Measurements from ENCODE around the gene PPP2R5C.

PPP2R5C gene

DNA sequence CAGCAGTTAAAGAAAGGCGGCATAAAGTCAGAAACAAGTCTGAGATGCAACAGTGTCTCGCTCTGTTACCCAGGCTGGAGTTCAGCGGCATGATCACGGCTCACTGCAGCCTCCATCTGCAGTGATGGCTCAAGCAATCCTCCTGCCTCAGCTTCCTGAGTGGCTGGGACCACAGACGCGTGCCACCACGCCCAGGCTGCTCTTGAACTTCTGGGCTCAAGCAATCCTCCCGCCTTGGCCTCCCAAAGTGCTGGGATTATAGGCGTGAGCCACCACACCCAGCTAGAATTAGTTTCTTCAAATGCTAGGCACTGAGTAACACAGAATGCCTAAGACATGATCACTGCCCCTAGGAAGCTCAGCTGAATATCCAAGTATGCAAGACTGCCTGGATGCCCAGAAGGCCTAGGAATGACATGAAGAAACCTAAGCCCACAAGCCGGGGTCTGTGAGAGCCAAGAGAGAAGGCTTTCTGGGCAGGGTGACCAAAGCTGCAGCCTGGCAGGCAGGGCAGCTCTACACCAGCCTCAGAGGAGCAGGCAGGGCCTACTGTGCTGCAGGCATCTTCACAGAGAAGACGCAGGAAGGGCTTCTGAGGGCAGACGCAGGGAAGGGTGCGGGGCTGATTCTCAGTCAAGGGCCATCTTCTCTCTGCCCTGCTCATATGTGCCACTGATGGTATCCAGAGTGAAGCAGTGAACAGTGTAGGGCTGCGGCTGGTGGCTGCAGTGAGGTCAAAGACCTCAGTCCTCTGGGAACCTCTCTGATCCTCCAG is 4.3 kb upstream of the PPP2R5C start:
- DNase-seq, result no peak

DNA sequence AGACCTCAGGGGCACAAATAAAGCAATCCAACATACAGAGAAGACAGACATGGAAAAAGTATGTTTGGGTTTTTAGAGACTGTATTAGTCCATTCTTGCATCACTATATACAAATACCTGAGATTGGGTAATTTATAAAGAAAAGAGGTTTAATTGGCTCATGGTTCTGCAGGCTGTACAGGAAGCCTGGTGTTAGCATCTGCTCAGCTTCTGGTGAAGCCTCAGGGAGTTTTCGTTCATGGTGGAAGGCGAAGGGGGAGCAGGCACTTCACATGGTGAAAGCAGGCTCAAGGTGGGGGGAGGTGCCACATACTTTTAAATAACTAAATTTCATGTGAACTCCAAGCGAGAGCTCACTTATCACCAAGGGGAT is 3.7 kb upstream of the PPP2R5C start:
- DNase-seq, result no peak

DNA sequence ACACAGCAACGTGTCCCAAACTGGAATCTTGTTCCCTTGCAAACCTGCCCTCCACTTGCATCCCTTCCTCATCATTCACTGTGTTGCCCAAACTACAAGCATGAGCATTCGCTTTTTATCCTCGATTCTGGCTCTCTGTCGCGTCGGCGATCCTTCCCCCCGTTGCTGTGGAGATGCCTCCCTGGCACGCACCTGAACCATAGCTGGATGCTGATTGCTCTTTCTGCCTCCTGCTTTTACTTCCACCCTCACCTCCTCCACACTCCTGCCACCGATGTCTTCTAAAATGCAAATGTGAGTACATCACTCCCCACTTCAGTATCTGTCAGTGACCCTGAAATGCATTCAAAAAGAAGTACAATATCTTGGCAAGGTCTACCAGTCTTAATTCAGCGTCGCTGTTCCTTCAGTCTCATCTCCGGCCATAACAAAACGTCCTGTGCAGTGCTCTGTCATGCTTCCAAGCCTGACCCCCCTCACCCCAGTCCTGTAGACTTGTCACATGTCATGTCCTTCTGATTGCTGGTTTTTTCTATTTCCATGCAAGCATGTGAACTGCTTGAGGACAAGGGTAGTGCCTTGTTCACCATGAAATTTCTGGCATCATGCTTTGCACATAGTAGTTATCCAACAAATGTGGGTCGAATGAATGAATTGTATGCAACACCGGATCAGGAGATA is 2.5 kb upstream of the PPP2R5C start:
- no peak for DNase-seq

DNA sequence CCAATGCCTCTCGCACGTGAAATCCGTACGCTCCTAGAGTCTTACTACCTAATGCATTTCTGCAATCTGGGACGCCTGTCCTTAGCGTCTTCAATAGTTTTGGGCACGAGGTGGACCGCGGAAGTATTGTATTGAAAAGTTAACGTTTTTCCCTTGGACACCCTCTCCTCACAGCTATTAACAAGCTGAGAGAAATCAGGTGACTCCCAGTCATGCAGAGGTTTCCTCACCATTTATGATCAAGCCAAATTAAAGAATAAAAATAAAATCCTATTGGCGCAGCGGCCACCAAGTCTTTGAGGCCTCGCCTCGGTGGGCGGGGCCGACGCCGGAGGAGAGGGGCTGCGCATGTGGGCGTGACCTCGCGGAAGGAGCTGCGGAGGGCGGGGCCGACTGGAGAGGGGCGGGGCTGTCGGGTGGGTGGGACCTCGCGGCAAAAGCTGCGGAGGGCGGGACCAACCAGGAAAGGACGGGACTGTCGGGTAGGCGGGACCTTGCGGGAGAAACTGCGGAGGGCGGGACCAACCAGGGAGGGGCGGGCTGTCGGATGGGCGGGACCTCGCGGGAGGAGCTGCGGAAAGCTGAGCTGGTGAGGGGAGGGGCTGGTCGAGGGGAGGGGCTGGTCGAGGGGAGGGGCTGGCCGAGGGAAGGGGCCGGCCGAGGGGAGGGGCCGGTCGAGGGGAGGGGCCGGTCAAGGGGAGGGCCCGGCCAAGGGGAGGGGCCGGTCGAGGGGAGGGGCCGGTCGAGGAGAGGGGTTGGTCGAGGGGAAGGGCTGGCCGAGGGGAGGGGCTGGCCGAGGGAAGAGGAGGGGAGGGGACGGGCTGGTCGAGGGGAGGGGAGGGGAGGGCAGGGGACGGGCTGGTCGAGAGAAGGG is 1.1 kb upstream of the PPP2R5C start:
- DNase-seq, result peak; percentile 96 to 99 (median 97)

DNA sequence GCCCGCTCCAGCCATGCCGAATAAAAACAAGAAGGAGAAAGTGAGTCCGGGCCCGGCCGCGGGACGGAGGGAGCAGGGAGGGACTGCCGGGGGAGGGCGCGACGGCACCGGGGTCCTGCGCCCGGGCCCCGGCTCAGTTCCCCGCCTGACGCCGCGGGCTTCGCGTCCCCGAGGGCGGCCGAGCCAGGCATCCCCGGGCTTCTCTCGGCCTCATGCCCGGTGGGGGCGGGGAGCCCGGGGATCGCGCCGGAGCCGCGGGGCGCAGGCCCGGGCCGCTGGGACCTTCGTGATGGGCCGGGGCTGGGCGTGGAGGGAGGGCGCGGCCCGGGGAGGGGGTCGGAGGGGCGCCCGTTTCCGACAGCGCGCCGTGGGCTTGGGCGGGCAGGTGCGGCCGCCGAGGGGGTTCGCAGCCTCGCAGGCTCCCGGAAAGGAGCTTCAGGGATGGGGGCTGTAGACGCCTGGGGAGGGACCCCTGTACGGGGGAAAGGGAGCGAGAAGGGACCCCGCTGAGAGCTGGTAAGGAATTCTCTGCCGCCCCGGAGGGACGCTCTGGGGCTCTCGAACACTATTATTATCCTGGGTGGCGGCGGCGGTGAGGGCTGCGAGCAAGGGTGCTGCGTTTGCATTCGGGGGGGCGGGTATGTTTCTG is 496 bp downstream of the PPP2R5C start:
- DNase-seq, result peak; percentile 28 to 67 (median 56)

DNA sequence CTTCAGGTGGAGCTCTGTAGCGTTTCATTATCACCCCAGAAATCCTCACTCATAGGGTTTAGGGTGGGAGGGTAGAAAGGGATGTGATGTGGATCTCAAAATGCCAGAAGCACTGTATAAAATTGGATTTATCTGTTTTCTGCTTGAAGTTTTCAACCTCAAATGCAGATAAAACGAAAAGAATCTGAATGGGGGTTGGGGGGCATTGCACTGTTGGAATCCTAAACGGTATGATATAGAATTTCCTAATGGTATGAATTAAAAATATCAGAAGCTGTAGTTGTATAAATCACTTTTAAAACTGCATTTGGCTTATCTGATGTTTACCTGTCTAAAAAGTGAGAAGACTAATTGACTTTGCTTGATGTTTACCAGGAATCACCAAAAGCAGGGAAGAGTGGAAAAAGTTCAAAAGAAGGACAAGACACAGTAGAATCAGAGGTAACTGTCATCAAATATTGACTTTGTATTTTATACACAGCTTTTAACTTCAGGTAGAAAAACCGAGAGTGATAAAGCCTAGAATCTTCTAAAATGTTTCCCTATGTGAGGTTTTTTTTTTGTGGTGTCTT is 1.1 kb downstream of the PPP2R5C start:
- no peak for DNase-seq

DNA sequence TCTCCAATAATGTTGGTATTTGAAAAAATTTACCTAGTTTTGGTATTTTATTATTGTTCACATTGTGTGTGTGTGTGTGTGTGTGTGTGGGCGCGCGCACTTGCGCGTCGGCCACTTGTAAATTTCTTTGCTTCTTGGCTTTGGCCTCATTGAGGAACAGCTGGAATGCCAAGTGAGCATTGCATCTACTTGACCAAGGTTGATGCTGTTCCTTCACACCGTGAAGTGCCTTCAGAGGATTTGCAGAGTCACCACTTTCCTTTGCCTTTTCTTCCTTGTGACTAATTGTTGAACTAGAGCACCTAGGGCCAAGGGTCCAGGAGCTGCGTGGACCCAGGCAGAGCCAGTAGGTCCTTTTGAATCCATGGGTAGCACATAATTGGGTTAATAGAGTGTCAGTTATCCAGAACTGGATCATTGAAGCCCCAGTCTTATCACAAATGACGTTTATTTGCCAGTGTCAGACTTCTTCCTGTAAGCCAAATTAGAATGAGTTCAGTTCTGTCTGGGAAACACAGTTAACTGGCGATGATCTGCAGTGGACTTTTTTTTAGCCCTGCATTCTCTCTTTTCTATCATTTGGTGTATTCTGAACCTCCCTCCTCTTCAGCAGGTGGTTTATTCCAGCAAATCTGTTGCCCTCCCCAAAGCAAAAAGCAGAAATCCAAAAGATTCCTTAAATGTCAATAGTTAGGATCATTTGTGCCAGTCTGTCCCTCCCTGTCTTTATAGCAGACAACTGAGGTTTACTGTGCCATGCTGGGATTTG is 2.6 kb downstream of the PPP2R5C start:
- no peak for DNase-seq

DNA sequence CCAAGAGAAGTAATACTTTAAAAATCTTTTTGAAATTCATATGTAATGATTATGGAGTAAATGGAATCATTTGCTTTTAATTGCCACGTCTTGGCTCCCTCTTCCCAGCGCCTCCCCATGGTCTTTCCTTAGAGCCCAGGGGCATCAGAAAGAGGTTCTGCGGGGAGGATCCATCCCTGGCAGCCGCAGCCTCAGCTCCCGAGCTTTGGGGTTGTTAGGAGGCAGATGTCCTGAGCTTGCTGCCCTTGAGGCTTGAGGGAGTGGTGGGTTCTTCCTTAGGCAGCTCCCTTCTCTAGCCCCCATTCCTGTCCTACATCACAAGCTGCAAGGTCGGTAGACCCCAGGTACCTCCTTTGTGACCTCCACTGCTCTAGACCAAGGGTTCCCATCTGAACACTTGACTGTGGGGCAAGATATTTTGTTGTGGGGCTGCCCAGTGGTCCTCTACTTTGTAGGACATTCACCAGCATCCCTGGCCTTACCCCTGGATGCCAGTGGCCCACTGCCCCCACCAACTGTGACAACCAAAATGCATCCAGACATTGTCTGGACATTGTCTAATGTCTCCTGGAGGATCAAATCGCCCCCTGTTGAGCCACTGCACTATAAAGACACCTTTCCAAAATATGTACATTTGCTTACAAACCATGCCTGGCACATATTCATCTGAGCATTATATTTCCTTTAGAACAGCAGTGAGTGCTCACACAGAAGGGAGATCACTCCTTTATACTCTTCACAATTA is 6.3 kb downstream of the PPP2R5C start:
- DNase-seq, result no peak

DNA sequence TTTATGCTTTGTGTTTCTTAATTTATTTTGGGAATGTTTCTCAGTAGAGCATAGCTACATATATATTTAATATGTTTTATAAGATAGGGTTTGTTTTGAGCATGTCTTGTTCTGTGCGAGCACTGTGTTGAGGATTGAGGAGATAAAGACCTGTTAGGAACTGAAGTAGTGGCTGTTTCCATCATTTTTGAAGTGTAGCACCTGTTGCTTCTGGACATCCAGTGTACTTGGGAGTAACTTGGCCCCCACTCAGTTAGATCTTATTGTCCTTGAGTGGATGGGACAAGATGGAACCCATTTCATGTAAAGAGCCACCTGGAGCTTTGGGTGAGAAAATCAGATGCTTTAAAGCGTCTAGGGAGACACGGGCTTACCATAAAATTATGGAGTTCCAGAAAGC is 8.7 kb downstream of the PPP2R5C start:
- no peak for DNase-seq

DNA sequence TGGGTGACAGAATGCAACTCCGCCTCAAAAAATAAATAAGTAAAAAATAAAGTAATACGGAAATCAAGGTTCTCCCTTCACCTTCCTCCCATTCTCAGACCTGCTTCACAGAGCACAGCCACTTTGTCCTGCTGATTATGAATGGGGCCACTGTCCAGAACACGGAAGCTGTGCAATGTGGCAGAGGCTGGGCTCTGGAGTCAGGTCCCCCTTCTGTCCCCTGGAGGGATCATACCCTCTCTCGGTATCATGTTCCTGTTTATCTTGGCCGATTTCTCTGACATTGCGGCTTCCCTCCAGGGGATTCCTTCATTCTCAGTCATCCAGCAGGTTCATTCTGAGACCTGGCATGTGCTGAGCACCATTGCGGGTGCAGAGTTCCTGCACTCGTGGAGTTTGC is 11.3 kb downstream of the PPP2R5C start:
- no peak for DNase-seq

DNA sequence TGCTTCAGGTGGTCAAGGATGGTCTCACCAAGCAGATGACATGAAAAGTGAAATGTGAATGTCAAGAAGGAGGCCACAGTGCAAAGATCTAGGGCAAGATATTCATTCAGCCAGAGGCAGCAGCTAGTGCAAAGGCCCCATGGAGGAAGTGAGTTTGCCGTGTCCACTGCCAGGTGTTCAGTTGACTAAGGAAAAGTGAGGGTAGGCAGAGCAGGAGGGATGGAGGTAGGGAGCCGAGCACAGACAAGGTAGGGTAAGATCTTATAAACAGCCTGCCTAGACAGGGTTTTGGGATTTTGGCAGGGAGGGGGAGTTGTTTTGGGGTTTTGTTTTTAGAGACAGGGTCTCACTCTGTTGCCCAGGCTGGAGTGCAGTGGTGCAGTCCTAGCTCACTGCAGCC is 11.9 kb downstream of the PPP2R5C start:
- DNase-seq, result no peak

DNA sequence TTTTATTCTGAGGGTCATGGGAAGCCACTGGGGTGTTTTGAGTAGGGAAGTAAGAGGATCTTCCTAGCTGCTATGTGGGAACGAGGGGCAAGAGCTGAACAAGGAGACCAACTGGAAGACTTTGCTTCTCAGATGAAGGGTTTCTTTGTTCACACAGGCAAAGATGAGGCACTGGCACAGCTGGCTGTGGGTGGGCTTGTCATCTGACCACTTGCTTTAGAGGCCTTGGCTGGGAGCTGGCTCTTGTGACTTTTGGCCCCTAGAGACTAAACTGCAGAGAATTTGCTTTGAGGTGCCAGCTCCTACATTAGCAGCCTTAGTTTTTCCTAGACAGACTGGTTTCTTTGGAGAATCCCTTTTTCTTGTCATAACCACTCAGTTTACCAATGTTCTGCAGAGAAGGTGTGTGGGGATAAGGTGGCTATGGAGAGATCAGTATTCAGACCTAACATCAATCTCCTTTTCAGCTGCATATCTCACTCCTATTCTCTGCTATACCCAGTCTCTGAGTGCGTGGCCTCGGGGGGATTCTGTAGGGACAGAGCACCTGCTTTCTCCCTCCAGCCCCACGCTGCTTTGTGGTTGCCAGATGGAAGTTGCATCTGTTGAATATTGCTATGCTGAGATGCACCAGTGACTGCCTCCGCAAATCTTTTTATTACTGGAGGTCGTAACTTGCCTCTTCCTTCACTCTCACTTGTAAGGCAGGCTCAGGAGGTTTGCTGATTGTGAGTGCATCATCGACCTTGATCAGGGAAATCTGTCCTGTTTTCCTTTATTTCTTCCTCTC is 12.7 kb downstream of the PPP2R5C start:
- no peak for DNase-seq

DNA sequence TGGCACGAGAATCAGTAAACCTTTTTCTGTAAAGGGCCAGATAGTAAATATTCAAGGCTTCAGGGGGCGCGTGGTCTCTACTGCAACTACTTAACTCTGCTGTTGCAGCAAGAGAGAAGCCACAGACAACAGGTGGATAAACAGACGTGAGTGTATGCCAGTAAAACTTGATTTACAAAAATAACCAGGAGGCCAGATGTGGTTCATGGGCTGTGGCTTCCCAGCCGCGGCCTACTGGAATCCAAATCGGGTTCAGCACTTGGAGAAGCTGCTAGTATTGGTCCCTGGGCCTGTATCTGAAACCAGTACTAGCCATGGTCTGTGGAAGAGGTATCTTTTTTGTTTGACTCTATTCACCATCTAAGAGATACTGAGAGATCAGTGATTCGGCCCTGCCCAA is 13.3 kb downstream of the PPP2R5C start:
- DNase-seq, result no peak

DNA sequence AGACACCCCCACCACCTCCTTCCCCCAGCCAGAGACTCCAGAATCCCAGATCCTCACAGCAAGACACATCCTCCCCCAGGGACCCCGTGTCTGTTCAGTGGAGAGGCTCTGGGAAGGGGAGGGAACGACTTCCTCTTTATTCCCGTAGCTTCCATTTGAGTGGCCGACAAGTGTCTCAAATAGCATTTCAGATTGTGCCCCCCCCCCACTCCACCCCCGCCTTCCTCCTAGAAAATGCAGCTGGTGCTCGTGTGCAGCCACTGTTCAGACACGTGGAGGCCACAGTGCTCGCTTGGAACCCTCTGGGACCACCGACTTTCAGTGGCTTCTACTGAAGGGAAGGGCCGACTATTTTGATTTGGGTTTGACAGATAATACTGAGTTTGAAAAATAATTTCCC is 14.3 kb downstream of the PPP2R5C start:
- no peak for DNase-seq

DNA sequence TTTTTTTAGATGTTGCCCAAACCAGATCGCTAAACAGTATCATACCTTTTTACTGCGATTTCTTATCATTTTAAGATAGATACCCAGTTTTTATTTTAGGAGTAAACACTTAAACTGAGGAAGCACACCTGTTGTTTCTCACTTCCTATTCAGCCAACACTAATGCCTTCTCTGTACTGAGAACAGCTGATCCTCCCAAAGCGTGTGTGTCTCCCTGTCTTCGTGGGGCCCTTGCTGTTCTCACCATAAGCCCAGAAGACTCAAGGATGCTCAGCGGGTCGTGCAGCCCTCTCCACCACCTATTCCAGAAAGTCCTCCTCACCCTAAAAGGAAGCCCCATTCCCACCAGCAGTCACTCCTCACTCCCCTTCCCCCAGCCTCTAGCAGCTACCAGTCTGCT is 14.8 kb downstream of the PPP2R5C start:
- DNase-seq, result no peak

DNA sequence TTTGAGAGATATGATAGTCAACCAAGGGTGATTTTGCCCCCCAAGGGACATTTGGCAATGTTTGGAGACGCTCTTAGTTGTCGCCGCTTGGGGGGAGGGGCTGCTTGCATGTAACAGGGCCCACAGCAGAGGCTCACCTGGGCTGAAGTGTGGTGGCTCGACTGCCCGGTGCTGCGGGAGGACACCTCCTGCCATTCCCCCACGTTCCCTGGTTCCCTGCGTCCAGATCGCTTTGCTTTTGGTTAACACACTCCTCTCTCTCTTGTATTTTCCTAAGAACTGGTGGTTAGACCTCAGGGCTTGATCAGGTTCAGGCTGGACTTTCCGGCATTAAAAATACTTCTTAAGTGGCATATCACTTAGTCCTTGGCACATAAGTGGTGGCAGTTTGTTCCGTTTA is 18.9 kb downstream of the PPP2R5C start:
- no peak for DNase-seq

DNA sequence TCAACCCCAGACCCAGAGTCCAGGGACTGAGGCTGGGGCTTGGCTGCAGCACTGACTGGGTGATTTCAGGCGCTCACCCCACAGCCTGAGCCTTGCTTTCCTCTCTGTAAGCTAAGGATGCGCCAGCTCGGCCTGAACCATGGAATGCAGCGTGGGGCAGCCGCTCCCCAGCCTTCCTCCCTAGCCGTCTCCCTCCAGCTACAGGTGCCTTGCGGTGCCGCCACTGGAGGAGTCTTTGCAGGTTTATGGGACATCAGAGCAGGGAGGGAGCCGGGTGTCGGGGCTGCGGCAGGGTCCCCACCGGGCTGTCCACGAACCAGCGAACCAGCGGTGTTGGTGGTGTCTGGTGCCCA is 19.4 kb downstream of the PPP2R5C start:
- peak in 2 of 6 experiments; percentile 31 to 37 for DNase-seq

DNA sequence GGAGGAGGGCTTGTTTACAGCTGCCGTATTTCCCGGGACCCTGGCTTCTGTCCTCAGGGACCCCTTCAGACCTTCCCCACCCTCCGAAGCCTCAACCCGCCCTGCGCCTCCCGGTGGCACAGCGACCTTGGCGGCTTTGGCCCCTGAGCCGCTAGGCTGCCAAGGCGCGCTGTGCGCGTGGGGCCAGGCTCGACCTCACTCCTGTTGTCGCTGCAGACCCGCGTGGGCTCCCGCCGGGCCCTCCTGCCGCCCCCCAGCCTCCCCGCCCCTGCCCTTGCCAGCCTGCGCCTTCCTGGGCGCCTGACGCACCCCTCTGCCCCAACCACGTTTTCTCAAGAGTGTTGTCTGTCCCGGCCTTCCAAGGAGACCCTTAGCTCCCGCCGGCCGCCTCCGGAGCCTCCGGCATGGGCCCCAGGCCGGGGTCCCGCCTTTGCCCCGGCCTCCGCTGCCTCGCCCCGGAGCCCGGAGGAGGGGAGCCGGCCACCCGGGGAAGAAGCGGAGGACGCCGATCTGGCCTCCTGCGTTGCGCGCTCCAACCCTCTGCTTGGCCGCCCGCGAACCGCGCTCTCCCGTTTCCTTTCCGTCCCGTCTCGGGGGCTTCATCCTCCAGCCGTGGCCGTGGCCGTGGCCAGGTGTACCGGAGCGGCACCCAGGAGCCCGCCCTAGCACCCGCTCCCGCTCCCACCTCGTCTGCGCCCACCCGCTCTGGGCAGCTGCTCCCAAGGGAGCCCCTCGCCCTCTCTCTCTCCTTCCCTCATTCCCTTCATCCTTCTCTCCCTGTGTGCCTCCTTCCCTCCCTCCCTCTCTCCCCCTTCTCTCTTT is 19.9 kb downstream of the PPP2R5C start:
- peak in 4 of 6 experiments; percentile 9 to 52 (median 36) for DNase-seq

DNA sequence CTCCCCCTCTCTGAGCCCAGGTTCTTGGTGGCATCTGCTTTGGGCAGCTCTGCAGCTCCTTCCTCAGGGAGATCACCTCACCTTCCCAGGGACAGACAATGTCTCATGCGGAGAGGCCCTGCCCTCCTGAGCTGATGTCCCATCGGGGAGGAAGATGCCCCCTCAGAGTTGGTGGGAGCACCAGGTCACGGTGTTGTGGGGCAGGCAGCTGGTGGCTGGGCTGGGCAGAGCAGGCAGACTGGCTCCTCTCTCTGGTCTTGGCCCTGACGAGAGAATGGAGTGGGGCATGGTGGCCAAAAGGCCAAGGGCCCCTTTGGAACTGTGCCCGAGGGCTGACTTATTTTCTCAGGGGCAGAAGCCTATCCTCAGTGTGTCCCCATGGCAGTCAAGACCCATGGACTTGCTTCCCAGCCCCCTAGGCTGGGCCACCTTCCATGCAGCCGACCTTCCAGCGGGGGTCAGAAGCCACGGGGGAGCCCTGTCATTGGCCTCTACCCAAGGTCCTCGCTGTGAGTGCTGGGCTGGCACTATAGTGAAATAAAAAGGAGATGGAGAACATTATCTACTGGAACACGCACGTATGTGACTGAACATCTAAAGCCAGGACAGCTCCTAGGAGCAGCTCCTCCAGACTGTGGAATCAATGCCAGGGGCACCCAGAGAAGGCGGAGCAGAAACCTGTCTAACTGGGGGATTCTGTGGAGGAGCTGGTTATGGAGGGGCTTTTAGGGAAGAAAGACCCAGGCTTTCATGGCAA is 21.9 kb downstream of the PPP2R5C start:
- no peak for DNase-seq
